GM18909 (cell line): ENCODE results near the gene COL7A1.
A peak's percentile ranks its signal among the peaks of the same experiment; 100 is the strongest.
"Not testable (repeated sequence)": the region's sequence is repeated elsewhere in the genome, so short reads cannot be mapped to it uniquely, and the experiment has no call there.

Experiments used
- ATAC-seq: cut with Tn5 transposase; IDR thresholded peaks from one replicate; pipeline ENCODE4 v1.9.1; 2021; ENCODE audit warnings: mild to moderate bottlenecking; ENCODE audit not compliant: unreplicated experiment, poor library complexity

COL7A1 gene

GRCh38 chr3:48548729-48549705 lies 46.1 kb downstream of the COL7A1 start:
- peak; percentile 70 for ATAC-seq

- ATAC-seq = no peak
Observed at GRCh38 chr3:48548126-48548525, 47.0 kb downstream of the COL7A1 start.

GRCh38 chr3:48546203-48546829 lies 48.8 kb downstream of the COL7A1 start:
- ATAC-seq = no peak

GRCh38 chr3:48544141-48544540 lies 51.0 kb downstream of the COL7A1 start:
- no peak for ATAC-seq

GRCh38 chr3:48543271-48543866 lies 51.8 kb downstream of the COL7A1 start:
- ATAC-seq = no peak

GRCh38 chr3:48538451-48538850 lies 56.7 kb downstream of the COL7A1 start:
- ATAC-seq = no peak

- ATAC-seq = no peak
Observed at GRCh38 chr3:48536785-48537184, 58.3 kb downstream of the COL7A1 start.

- no peak for ATAC-seq
Observed at GRCh38 chr3:48536116-48536515, 59.0 kb downstream of the COL7A1 start.

GRCh38 chr3:48535578-48535977 lies 59.6 kb downstream of the COL7A1 start:
- ATAC-seq = no peak

- no peak for ATAC-seq
Observed at GRCh38 chr3:48532977-48533337, 62.2 kb downstream of the COL7A1 start.

- no peak for ATAC-seq
Observed at GRCh38 chr3:48532271-48532976, 62.7 kb downstream of the COL7A1 start.

- not testable (repeated sequence) for ATAC-seq
Observed at GRCh38 chr3:48530701-48531100, 64.4 kb downstream of the COL7A1 start.

GRCh38 chr3:48528754-48529153 lies 66.4 kb downstream of the COL7A1 start:
- ATAC-seq = no peak

GRCh38 chr3:48528048-48528447 lies 67.1 kb downstream of the COL7A1 start:
- no peak for ATAC-seq

- ATAC-seq = no peak
Observed at GRCh38 chr3:48524970-48525369, 70.2 kb downstream of the COL7A1 start.

- ATAC-seq = no peak
Observed at GRCh38 chr3:48521635-48522034, 73.5 kb downstream of the COL7A1 start.

- no peak for ATAC-seq
Observed at GRCh38 chr3:48519277-48519643, 75.9 kb downstream of the COL7A1 start.

- no peak for ATAC-seq
Observed at GRCh38 chr3:48518638-48519276, 76.4 kb downstream of the COL7A1 start.

GRCh38 chr3:48518069-48518468 lies 77.1 kb downstream of the COL7A1 start:
- ATAC-seq = no peak

- ATAC-seq = no peak
Observed at GRCh38 chr3:48516571-48516970, 78.6 kb downstream of the COL7A1 start.
